Small intestine (tissue), 7 donors: ENCODE results near the gene SLC7A6OS. TPM values are rescaled to one million over a fixed set of nuclear protein-coding genes. Genes with fewer than 3 reads are reported as not detected.

Source experiments
- DNase-seq, 2 donors: peaks; one replicate each; pipeline versions ENCODE4 v3.0.0 to v3.0.0-alpha.2; 2013
- FAIRE-seq: peaks from 2 replicates; lab custom pipeline; 2012; peaks lifted over from hg19 to GRCh38; lab: Jason Lieb, UNC
- H3K27ac ChIP-seq, 3 donors: one replicate each; pipeline ENCODE4 v1.5.1; 2013; ENCODE audit warnings: low read length in 2 of 3, mild to moderate bottlenecking in 2 of 3, control low read depth in 1 of 3, inconsistent platforms in 1 of 3, low read depth in 1 of 3, moderate library complexity in 1 of 3
- H3K27me3 ChIP-seq, 3 donors: one replicate each; pipeline ENCODE4 v1.6.1; 2013; ENCODE audit warnings: low read length in 3 of 3, inconsistent platforms in 1 of 3; ENCODE audit not compliant: control insufficient read depth in 3 of 3, insufficient read depth in 3 of 3
- H3K36me3 ChIP-seq, 3 donors: one replicate each; pipeline ENCODE4 v1.6.1; 2013; ENCODE audit warnings: low read length in 3 of 3, inconsistent platforms in 1 of 3, low read depth in 1 of 3, mild to moderate bottlenecking in 1 of 3, moderate library complexity in 1 of 3; ENCODE audit not compliant: control insufficient read depth in 3 of 3, insufficient read depth in 2 of 3
- H3K4me1 ChIP-seq, 3 donors: one replicate each; pipeline ENCODE4 v1.6.1; 2013; ENCODE audit warnings: low read length in 2 of 3, inconsistent platforms in 1 of 3, low read depth in 1 of 3, mild to moderate bottlenecking in 1 of 3, moderate library complexity in 1 of 3; ENCODE audit not compliant: control insufficient read depth in 3 of 3, insufficient read depth in 2 of 3
- H3K4me3 ChIP-seq, 3 donors: one replicate each; pipeline ENCODE4 v1.5.1; 2013; ENCODE audit warnings: low read length in 3 of 3, control low read depth in 1 of 3, inconsistent platforms in 1 of 3, low read depth in 1 of 3, mild to moderate bottlenecking in 1 of 3, moderate library complexity in 1 of 3
- H3K9me3 ChIP-seq, 2 donors: one replicate each; pipeline ENCODE4 v1.6.1; 2013; ENCODE audit warnings: low read depth in 1 of 2, low read length in 1 of 2; ENCODE audit not compliant: control insufficient read depth in 2 of 2, insufficient read depth in 1 of 2
- whole genome bisulfite sequencing, 3 donors: extraction: QIAGEN DNeasy Blood & Tissue Kit; methylation state at CpG; one replicate each; pipeline ENCODE4 v1.1.7; 2013; 5-methylcytosine and 5-hydroxymethylcytosine counted together
- polyA plus RNA-seq, 4 donors: library from polyadenylated mRNA; stranded (reverse) in 3 of 4; unstranded in 1 of 4; fragments of 200-250 nt in 3 of 4; fragments of 120-200 nt in 1 of 4; gene quantifications; one replicate each; pipeline versions ENCODE4 v1.2.1 to v1.2.3, GENCODE V29; 2013
- donor health status: healthy with polysubstance abuse.
- donor health status: control.
- donor health status: control.
- donor health status: Bipolar disorder and iron deficiency.
- donor health status: healthy.

SLC7A6OS gene
- polyA plus RNA-seq, 4 donors, result 3.8 to 16.7 (median 5.9) TPM

- Histone ChIP-seq H3K9me3 (no peaks in the 10 kb centered on the region), H3K36me3 (peaks cover 15 to 62% (median 34%) of the 10 kb centered on the region in 3 donors), H3K27me3 (no peaks in the 10 kb centered on the region), H3K27ac (no peak overlapping the region), H3K4me3 (no peak overlapping the region), H3K4me1 (peaks cover 0 to 10% (median 0%) of the 10 kb centered on the region in 3 donors)
- WGBS, 3 donors, result 66 to 80% (median 77%) methylated on average over 11 of the region's 11 CpGs
- DNase-seq (no peak), FAIRE-seq (no peak)
Observed at GRCh38 chr16:68299571-68300453, 10.9 kb downstream of the SLC7A6OS start.

DNA sequence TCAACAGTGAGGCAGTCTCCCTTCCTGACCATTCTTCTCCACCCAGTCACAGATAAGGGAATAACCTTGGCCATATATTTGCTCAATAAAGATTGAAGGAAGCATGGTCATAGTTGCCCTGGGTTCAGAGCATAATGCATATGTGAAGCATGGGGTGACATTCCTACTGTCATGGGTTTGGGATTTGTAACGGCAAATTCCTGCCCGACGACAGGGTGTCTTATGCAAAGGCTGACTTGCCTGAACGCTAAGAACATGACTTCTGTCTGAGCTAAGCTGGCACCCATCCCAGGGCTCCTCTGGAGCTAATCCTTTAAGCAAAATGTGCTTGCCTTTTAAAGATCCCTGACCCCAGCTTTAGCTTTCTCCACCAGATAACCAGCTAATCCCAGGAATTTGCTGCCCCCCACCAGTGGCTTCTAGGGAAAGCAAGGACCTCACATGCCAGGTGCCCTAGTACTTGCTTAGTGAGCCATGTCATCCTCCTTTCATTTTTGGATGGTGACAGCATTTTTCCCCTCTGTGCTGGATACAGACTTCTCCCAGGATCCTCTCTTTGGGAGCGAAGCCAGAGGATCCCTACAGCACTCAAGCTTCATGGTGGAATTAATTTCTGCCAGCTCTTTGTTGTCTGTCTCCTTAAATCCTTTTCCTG is 11.7 kb downstream of the SLC7A6OS start:
- 68 to 82% (median 74%) methylated on average over 5 of the region's 5 CpGs for WGBS, 3 donors
- Histone ChIP-seq H3K36me3 (peaks cover 12 to 61% (median 37%) of the 10 kb centered on the region in 3 donors), H3K27ac (no peak overlapping the region)

DNA sequence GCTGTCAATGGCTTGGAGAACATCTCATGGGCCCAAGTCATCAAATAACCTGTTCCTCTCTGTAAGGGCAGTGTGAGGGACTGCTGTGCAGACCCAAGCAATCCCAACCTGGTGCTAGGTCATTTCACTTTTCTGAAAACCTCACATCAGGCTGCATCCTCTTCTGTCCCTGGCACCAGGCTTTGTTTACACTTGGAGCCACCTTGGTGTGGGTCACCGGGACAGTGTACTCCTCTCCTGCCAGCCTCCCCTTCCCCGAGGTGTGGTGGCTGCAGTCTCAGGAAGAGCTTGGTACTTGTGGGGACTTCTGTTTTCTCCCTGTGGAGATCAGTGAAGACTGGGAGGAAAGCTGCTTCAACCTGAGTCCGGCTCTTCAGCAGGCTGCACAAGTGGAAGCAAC is 12.4 kb downstream of the SLC7A6OS start:
- no peak overlapping the region for H3K27ac ChIP-seq
- H3K4me1 ChIP-seq, result peaks cover 0 to 10% (median 0%) of the 10 kb centered on the region in 3 donors

More for the DNA sequence above, 11.7 kb downstream of the SLC7A6OS start:
- no peak for FAIRE-seq
- Histone ChIP-seq H3K4me3 (no peak overlapping the region), H3K9me3 (no peaks in the 10 kb centered on the region), H3K27me3 (no peaks in the 10 kb centered on the region), H3K4me1 (peaks cover 0 to 10% (median 0%) of the 10 kb centered on the region in 3 donors)
- DNase-seq, result no peak

DNA sequence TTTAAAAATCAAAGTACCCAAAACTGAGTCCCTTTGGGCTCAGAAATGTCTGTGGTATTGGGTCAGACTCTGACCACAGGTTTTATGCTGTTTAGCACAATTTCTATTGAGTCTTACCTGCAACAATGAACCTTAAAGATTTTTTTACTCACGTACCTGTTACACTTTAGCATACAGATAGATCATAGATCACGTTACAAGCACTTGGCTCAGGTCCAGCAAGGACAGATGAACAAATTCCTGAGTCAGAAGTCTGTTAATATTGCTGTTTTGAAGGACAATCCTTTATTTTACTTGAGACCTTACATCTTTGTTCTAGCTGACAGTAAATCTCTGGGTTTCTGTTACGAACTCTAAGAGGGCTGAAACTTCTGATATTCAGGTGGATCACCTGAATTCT is 12.8 kb downstream of the SLC7A6OS start:
- H3K9me3 ChIP-seq, result no peaks in the 10 kb centered on the region
- no peak overlapping the region for H3K27ac ChIP-seq
- DNase-seq, result peak; percentile 39 to 56
- no peak overlapping the region for H3K4me3 ChIP-seq
- H3K27me3 ChIP-seq, result no peaks in the 10 kb centered on the region
- 46 to 68% (median 60%) methylated on average over 3 of the region's 3 CpGs for WGBS, 3 donors
- H3K36me3 ChIP-seq, result peaks cover 12 to 62% (median 34%) of the 10 kb centered on the region in 3 donors
- peaks cover 0 to 10% (median 0%) of the 10 kb centered on the region in 3 donors for H3K4me1 ChIP-seq
- no peak for FAIRE-seq

More for the DNA sequence above, 12.4 kb downstream of the SLC7A6OS start:
- no peak for FAIRE-seq
- 84 to 92% (median 86%) methylated on average over 3 of the region's 3 CpGs for WGBS, 3 donors
- H3K4me3 ChIP-seq, result no peak overlapping the region
- no peaks in the 10 kb centered on the region for H3K27me3 ChIP-seq
- H3K9me3 ChIP-seq, result no peaks in the 10 kb centered on the region
- no peak for DNase-seq
- peaks cover 12 to 62% (median 34%) of the 10 kb centered on the region in 3 donors for H3K36me3 ChIP-seq

DNA sequence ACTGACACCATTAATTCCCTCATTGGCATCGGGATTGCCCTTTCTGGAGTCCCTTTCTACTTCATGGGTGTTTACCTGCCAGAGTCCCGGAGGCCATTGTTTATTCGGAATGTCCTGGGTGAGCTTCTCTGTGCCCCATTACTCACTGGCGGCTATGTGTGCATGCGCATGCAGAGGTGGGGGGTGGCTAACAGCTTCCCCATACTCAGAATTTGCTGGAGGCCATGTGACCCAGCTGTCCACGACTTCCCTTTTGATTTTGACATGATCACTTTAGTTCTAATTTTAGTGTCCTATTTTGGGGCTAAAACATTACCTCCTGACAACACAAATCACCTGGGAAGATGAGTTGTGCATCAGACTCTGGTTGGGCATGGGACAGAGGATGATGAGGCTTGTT is 14.1 kb downstream of the SLC7A6OS start:
- FAIRE-seq, result no peak
- Histone ChIP-seq H3K4me3 (no peak overlapping the region), H3K36me3 (peaks cover 12 to 60% (median 28%) of the 10 kb centered on the region in 3 donors), H3K4me1 (peaks cover 0 to 10% (median 0%) of the 10 kb centered on the region in 3 donors), H3K27me3 (no peaks in the 10 kb centered on the region), H3K9me3 (no peaks in the 10 kb centered on the region), H3K27ac (no peak overlapping the region)
- no peak for DNase-seq
- WGBS, 3 donors, result 87 to 92% (median 89%) methylated on average over 6 of the region's 6 CpGs

GRCh38 chr16:68296291-68296690 is 14.5 kb downstream of the SLC7A6OS start:
- H3K4me1 ChIP-seq, result peaks cover 0 to 10% (median 0%) of the 10 kb centered on the region in 3 donors
- DNase-seq (no peak), FAIRE-seq (no peak)
- no peak overlapping the region for H3K4me3 ChIP-seq
- H3K27ac ChIP-seq, result no peak overlapping the region
- peaks cover 12 to 62% (median 28%) of the 10 kb centered on the region in 3 donors for H3K36me3 ChIP-seq
- no peaks in the 10 kb centered on the region for H3K9me3 ChIP-seq
- 83 to 88% (median 87%) methylated on average over 11 to 12 of the region's 12 CpGs for WGBS, 3 donors
- no peaks in the 10 kb centered on the region for H3K27me3 ChIP-seq

GRCh38 chr16:68292425-68292824 is 18.3 kb downstream of the SLC7A6OS start:
- no peak for FAIRE-seq
- Histone ChIP-seq H3K36me3 (peaks cover 10 to 65% (median 12%) of the 10 kb centered on the region in 3 donors), H3K4me1 (peaks cover 0 to 3% (median 0%) of the 10 kb centered on the region in 3 donors), H3K9me3 (no peaks in the 10 kb centered on the region), H3K27me3 (no peaks in the 10 kb centered on the region), H3K27ac (no peak overlapping the region), H3K4me3 (no peak overlapping the region)
- DNase-seq, result no peak
- WGBS, 3 donors, result 94 to 99% (median 96%) methylated on average over 5 of the region's 5 CpGs

- Histone ChIP-seq H3K4me1 (peaks cover 0 to 3% (median 0%) of the 10 kb centered on the region in 3 donors), H3K27me3 (no peaks in the 10 kb centered on the region), H3K4me3 (no peak overlapping the region), H3K9me3 (no peaks in the 10 kb centered on the region), H3K36me3 (peaks cover 4 to 60% (median 7%) of the 10 kb centered on the region in 3 donors), H3K27ac (no peak overlapping the region)
- DNase-seq (no peak), FAIRE-seq (no peak)
- WGBS, 3 donors, result 84 to 92% (median 90%) methylated on average over 4 of the region's 4 CpGs
Observed at GRCh38 chr16:68291227-68291626, 19.5 kb downstream of the SLC7A6OS start.
